GM12872 (cell line): Measurements from ENCODE around the gene SYNPO2.

Experiments
- CTCF ChIP-seq: IDR thresholded peaks from 3 replicates; pipeline ENCODE4 v1.5.1; 2011; ENCODE audit warnings: low read depth, mild to moderate bottlenecking, low read length, moderate library complexity; ENCODE audit not compliant: insufficient read depth

Gene SYNPO2, protein sequence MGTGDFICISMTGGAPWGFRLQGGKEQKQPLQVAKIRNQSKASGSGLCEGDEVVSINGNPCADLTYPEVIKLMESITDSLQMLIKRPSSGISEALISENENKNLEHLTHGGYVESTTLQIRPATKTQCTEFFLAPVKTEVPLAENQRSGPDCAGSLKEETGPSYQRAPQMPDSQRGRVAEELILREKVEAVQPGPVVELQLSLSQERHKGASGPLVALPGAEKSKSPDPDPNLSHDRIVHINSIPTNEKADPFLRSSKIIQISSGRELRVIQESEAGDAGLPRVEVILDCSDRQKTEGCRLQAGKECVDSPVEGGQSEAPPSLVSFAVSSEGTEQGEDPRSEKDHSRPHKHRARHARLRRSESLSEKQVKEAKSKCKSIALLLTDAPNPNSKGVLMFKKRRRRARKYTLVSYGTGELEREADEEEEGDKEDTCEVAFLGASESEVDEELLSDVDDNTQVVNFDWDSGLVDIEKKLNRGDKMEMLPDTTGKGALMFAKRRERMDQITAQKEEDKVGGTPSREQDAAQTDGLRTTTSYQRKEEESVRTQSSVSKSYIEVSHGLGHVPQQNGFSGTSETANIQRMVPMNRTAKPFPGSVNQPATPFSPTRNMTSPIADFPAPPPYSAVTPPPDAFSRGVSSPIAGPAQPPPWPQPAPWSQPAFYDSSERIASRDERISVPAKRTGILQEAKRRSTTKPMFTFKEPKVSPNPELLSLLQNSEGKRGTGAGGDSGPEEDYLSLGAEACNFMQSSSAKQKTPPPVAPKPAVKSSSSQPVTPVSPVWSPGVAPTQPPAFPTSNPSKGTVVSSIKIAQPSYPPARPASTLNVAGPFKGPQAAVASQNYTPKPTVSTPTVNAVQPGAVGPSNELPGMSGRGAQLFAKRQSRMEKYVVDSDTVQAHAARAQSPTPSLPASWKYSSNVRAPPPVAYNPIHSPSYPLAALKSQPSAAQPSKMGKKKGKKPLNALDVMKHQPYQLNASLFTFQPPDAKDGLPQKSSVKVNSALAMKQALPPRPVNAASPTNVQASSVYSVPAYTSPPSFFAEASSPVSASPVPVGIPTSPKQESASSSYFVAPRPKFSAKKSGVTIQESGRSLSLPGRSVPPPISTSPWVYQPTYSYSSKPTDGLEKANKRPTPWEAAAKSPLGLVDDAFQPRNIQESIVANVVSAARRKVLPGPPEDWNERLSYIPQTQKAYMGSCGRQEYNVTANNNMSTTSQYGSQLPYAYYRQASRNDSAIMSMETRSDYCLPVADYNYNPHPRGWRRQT

GRCh38 chr4:118888666-118889311 lies at the start of gene SYNPO2:
Gene SYNPO2 (plus strand): TSS chr4:118888854. CDS start chr4:118889037, 183 bp downstream.
- no peak for TF ChIP-seq CTCF

DNA sequence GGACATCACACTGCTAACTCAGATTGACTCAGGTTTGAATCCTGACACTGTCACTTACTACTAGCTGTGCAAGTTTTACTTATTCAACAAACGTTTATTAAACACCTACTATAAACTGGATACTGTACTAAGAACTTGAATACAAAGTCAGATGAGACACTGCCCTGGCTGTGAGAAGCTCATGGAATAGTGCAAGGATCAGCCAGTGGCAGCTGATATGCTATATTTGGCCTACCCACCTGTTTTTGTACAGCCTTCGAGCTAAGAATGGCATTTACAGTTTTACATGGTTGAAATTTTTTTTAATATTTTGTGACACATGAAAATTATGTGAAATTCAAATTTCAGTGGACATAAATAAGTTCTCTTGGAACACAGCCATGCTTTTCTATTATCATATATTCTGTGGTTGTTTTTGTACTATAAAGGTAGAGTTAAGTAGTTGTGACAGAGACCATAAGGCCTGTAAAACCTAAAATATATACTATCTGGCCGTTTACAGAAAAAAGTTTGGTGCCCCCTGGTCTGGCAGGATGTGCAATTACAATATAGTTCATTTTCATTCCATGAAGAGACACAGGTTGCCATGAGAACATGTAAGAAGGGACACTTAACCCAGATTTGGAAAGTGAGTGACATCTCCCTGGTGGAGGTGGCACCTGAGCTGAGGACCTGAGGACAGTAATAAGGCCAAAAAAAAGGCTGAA lies 49.3 kb upstream of the SYNPO2 start:
- no peak for TF ChIP-seq CTCF

DNA sequence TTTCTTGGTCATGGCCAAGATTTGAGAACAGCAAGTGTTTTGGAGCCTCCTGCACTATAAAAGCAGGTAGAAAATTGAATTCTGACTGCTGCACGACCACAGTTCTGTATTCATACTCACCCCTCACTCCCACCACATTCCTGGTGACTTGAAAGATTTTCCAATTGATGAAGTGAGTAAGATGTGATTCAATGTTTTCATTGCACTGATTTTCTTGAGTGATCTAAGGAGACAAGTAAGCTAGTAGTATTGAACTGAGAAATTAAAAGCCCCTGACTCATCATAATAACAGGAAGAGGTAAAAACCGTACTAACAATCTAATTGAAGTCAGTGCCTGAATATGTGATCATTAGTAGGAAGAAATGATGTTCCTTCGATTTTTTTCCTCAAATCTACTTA lies 46.6 kb upstream of the SYNPO2 start:
- TF ChIP-seq CTCF, result no peak

GRCh38 chr4:118843237-118843636 lies 45.4 kb upstream of the SYNPO2 start:
- no peak for TF ChIP-seq CTCF

DNA sequence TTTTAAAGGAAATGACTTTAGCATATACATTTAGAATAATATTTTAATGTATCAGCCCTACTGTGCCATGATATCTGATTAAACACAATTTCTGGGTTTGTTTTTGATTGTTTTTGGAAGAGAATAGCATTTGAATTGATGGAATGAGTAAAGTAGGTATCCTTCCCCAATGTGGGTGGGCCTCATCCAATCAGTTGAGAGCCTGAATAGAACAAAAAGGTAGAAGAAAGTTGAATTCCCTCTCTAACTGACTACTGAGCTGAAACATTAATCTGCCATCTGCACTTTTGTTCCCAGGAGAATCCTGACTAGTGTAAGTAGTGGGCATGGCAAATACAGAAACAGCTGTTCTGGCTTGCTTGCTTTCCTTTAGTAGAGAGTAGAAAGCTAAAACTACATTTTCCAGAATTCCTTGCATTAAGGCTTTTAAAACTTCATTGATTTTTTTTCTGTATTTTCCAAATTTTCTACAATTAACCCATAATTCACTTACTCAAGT lies 43.1 kb upstream of the SYNPO2 start:
- no peak for TF ChIP-seq CTCF

- TF ChIP-seq CTCF, result no peak
Measured at GRCh38 chr4:118846979-118847378, 41.7 kb upstream of the SYNPO2 start.
